Activated CD4-positive, alpha-beta T cell treated with anti-CD3 and anti-CD28 coated beads, Interleukin-2, amount 10 ng/mL, durations not matched to agents 7 days and 5 days (primary cell): ENCODE measurements around the gene GRID1. TPM values are rescaled to one million over a fixed set of nuclear protein-coding genes. Genes with fewer than 3 reads are reported as not detected.
A peak's percentile ranks its signal among the peaks of the same experiment; 100 is the strongest.

Source experiments
- CTCF ChIA-PET: fragments of 350-600 bp; sonication (Branson Sonifier 250); formaldehyde crosslinking; loops from one replicate; lab custom pipeline; 2021; ENCODE audit warnings: antibody characterized with exemption; lab: Charles Lee
- POLR2A ChIA-PET: fragments of 350-600 bp; sonication (Branson Sonifier 250); formaldehyde crosslinking; loops from one replicate; lab custom pipeline; 2021; ENCODE audit warnings: antibody characterized with exemption; lab: Charles Lee
- DNase-seq: peaks from one replicate; pipeline ENCODE4 v3.0.0-alpha.2; 2020
- H3K27ac Mint-ChIP-seq: one replicate; pipeline ENCODE4 v1.8.0; 2021; ENCODE audit warnings: mild to moderate bottlenecking, moderate library complexity, mixed read lengths
- H3K27me3 Mint-ChIP-seq: one replicate; pipeline ENCODE4 v1.8.0; 2021; ENCODE audit warnings: mixed read lengths
- H3K36me3 Mint-ChIP-seq: one replicate; pipeline ENCODE4 v1.8.0; 2021; ENCODE audit warnings: low read depth, mixed read lengths
- H3K4me1 Mint-ChIP-seq: one replicate; pipeline ENCODE4 v1.8.0; 2021; ENCODE audit warnings: mixed read lengths
- H3K4me3 Mint-ChIP-seq: one replicate; pipeline ENCODE4 v1.8.0; 2021; ENCODE audit warnings: mild to moderate bottlenecking, moderate library complexity, mixed read lengths
- H3K9me3 Mint-ChIP-seq: one replicate; pipeline ENCODE4 v1.8.0; 2021; ENCODE audit warnings: mixed read lengths
- total RNA-seq, 2 experiments: library from RNA; stranded (reverse); gene quantifications; one replicate each; pipeline ENCODE4 v1.2.3, GENCODE V29; 2021

Gene GRID1
- total RNA-seq, 2 experiments from 2014 or later = not detected

GRCh38 chr10:86401588-86402282 is 35.1 kb upstream of the GRID1 start:
- H3K9me3 Mint-ChIP-seq = no peaks in the 10 kb centered on the region
- CTCF ChIA-PET = interaction anchor here (0.7 to 7.0 kb wide), 8 partner anchors 11 to 184 kb away, joined by 3 to 60 read pairs (median 6); no protein-coding TSS in a partner anchor
- POLR2A ChIA-PET = interaction anchor here (2.8 kb wide), 1 partner anchor 10 kb away, joined by 13 read pairs; no protein-coding TSS in a partner anchor
- H3K4me1 Mint-ChIP-seq = peaks cover 28% of the 10 kb centered on the region
- H3K27ac Mint-ChIP-seq = peak overlapping the region; percentile 78
- peak overlapping the region; percentile 82 for H3K4me3 Mint-ChIP-seq
- peaks cover 13% of the 10 kb centered on the region for H3K27me3 Mint-ChIP-seq
- H3K36me3 Mint-ChIP-seq = no peaks in the 10 kb centered on the region
- peak; percentile 22 for DNase-seq

GRCh38 chr10:86400705-86401587 is 34.4 kb upstream of the GRID1 start:
- peak; percentile 62 for DNase-seq
- ChIA-PET CTCF (interaction anchor here (1.0 to 7.0 kb wide), 16 partner anchors 11 to 223 kb away, joined by 3 to 60 read pairs (median 4); no protein-coding TSS in a partner anchor), POLR2A (interaction anchor here (1.2 to 2.8 kb wide), 2 partner anchors 11 to 13 kb away, joined by 3 to 13 read pairs; no protein-coding TSS in a partner anchor)
- peak overlapping the region; percentile 91 for H3K27ac Mint-ChIP-seq
- no peaks in the 10 kb centered on the region for H3K9me3 Mint-ChIP-seq
- peaks cover 28% of the 10 kb centered on the region for H3K4me1 Mint-ChIP-seq
- peak overlapping the region; percentile 82 for H3K4me3 Mint-ChIP-seq
- peaks cover 13% of the 10 kb centered on the region for H3K27me3 Mint-ChIP-seq
- no peaks in the 10 kb centered on the region for H3K36me3 Mint-ChIP-seq

GRCh38 chr10:86399879-86400704 is 33.5 kb upstream of the GRID1 start:
- H3K4me3 Mint-ChIP-seq = peak overlapping the region; percentile 82
- H3K36me3 Mint-ChIP-seq = no peaks in the 10 kb centered on the region
- DNase-seq = peak; percentile 96
- no peaks in the 10 kb centered on the region for H3K9me3 Mint-ChIP-seq
- H3K27me3 Mint-ChIP-seq = peaks cover 13% of the 10 kb centered on the region
- H3K4me1 Mint-ChIP-seq = peaks cover 28% of the 10 kb centered on the region
- ChIA-PET CTCF (interaction anchor here (0.7 to 7.0 kb wide), 24 partner anchors 8 to 224 kb away, joined by 3 to 60 read pairs (median 4); no protein-coding TSS in a partner anchor), POLR2A (interaction anchor here (1.2 to 2.8 kb wide), 2 partner anchors 12 to 14 kb away, joined by 3 to 13 read pairs; no protein-coding TSS in a partner anchor)
- peak overlapping the region; percentile 91 for H3K27ac Mint-ChIP-seq

GRCh38 chr10:86399514-86399878 is 32.9 kb upstream of the GRID1 start:
- Mint-ChIP-seq H3K27ac (peak overlapping the region; percentile 73), H3K27me3 (peaks cover 13% of the 10 kb centered on the region), H3K4me1 (peaks cover 28% of the 10 kb centered on the region), H3K9me3 (no peaks in the 10 kb centered on the region), H3K36me3 (no peaks in the 10 kb centered on the region), H3K4me3 (peak overlapping the region; percentile 72)
- no peak for DNase-seq
- POLR2A ChIA-PET = interaction anchor here (1.2 to 2.8 kb wide), 2 partner anchors 12 to 14 kb away, joined by 3 to 13 read pairs; no protein-coding TSS in a partner anchor
- CTCF ChIA-PET = interaction anchor here (0.7 to 7.0 kb wide), 16 partner anchors 9 to 186 kb away, joined by 3 to 60 read pairs (median 4); no protein-coding TSS in a partner anchor

- H3K36me3 Mint-ChIP-seq = no peaks in the 10 kb centered on the region
- H3K4me1 Mint-ChIP-seq = peaks cover 18% of the 10 kb centered on the region
- ChIA-PET POLR2A (no interaction called here), CTCF (no interaction called here)
- DNase-seq = no peak
- no peaks in the 10 kb centered on the region for H3K9me3 Mint-ChIP-seq
- H3K27me3 Mint-ChIP-seq = peaks cover 1% of the 10 kb centered on the region
- no peak overlapping the region for H3K4me3 Mint-ChIP-seq
- no peak overlapping the region for H3K27ac Mint-ChIP-seq
Measured at GRCh38 chr10:86397120-86397519, 30.5 kb upstream of the GRID1 start.

GRCh38 chr10:86393862-86394455 is 27.4 kb upstream of the GRID1 start:
- no peaks in the 10 kb centered on the region for H3K9me3 Mint-ChIP-seq

GRCh38 chr10:86393362-86393761 is 26.8 kb upstream of the GRID1 start:
- ChIA-PET POLR2A (no interaction called here), CTCF (interaction anchor here (0.6 kb wide), 1 partner anchor 138 kb away, joined by 3 read pairs; no protein-coding TSS in a partner anchor)
- no peak for DNase-seq
- H3K36me3 Mint-ChIP-seq = no peaks in the 10 kb centered on the region
- H3K4me1 Mint-ChIP-seq = peaks cover 6% of the 10 kb centered on the region
- no peak overlapping the region for H3K4me3 Mint-ChIP-seq
- no peak overlapping the region for H3K27ac Mint-ChIP-seq
- H3K27me3 Mint-ChIP-seq = peaks cover 13% of the 10 kb centered on the region
- no peaks in the 10 kb centered on the region for H3K9me3 Mint-ChIP-seq

More at GRCh38 chr10:86393862-86394455, 27.4 kb upstream of the GRID1 start:
- Mint-ChIP-seq H3K36me3 (no peaks in the 10 kb centered on the region), H3K27me3 (peaks cover 11% of the 10 kb centered on the region), H3K27ac (no peak overlapping the region), H3K4me1 (peaks cover 6% of the 10 kb centered on the region), H3K4me3 (no peak overlapping the region)
- DNase-seq = no peak
- ChIA-PET POLR2A (no interaction called here), CTCF (no interaction called here)

GRCh38 chr10:86392723-86393094 is 26.1 kb upstream of the GRID1 start:
- Mint-ChIP-seq H3K4me1 (peaks cover 6% of the 10 kb centered on the region), H3K27ac (no peak overlapping the region), H3K9me3 (no peaks in the 10 kb centered on the region), H3K4me3 (no peak overlapping the region), H3K27me3 (peaks cover 19% of the 10 kb centered on the region), H3K36me3 (no peaks in the 10 kb centered on the region)
- no peak for DNase-seq
- CTCF ChIA-PET = interaction anchor here (0.6 to 5.9 kb wide), 3 partner anchors 7 to 193 kb away, joined by 3 to 38 read pairs (median 13); no protein-coding TSS in a partner anchor
- POLR2A ChIA-PET = no interaction called here

- Mint-ChIP-seq H3K27me3 (peaks cover 25% of the 10 kb centered on the region), H3K36me3 (no peaks in the 10 kb centered on the region), H3K4me3 (no peak overlapping the region), H3K27ac (no peak overlapping the region), H3K4me1 (peaks cover 6% of the 10 kb centered on the region), H3K9me3 (no peaks in the 10 kb centered on the region)
- no peak for DNase-seq
- ChIA-PET POLR2A (no interaction called here), CTCF (interaction anchor here (2.5 to 5.9 kb wide), 2 partner anchors 8 to 194 kb away, joined by 13 to 38 read pairs; no protein-coding TSS in a partner anchor)
Measured at GRCh38 chr10:86391986-86392722, 25.6 kb upstream of the GRID1 start.

GRCh38 chr10:86391236-86391840 is 24.7 kb upstream of the GRID1 start:
- DNase-seq = no peak
- Mint-ChIP-seq H3K9me3 (no peaks in the 10 kb centered on the region), H3K4me1 (peaks cover 6% of the 10 kb centered on the region), H3K27ac (no peak overlapping the region), H3K4me3 (no peak overlapping the region), H3K36me3 (no peaks in the 10 kb centered on the region), H3K27me3 (peaks cover 29% of the 10 kb centered on the region)
- CTCF ChIA-PET = interaction anchor here (2.5 to 5.9 kb wide), 2 partner anchors 9 to 194 kb away, joined by 13 to 38 read pairs; no protein-coding TSS in a partner anchor
- POLR2A ChIA-PET = no interaction called here
